Renal cortex interstitium (tissue), 11 donors: ENCODE measurements around the gene AHI1. TPM values are rescaled to one million over a fixed set of nuclear protein-coding genes. Genes with fewer than 3 reads are reported as not detected.
"Not testable (repeated sequence)": the region's sequence is repeated elsewhere in the genome, so short reads cannot be mapped to it uniquely, and the experiment has no call there.

Experiments used
- DNase-seq, 11 donors: peaks; one replicate each; pipeline ENCODE4 v3.0.0-alpha.2; 2013; ENCODE audit warnings: low read depth in 9 of 11, low spot score in 4 of 11; ENCODE audit errors: extremely low read depth in 1 of 11
- polyA plus RNA-seq, 3 donors: library from polyadenylated mRNA; unstranded; fragments of 120-200 nt; gene quantifications; one replicate each; pipeline ENCODE4 v1.2.1, GENCODE V29; 2013; ENCODE audit not compliant: insufficient read length in 3 of 3

Gene AHI1
- polyA plus RNA-seq, 3 donors, result 48.3 to 95.6 (median 49.4) TPM

GRCh38 chr6:135358985-135359384 is 138.6 kb downstream of the AHI1 start:
- DNase-seq, result no peak

DNA sequence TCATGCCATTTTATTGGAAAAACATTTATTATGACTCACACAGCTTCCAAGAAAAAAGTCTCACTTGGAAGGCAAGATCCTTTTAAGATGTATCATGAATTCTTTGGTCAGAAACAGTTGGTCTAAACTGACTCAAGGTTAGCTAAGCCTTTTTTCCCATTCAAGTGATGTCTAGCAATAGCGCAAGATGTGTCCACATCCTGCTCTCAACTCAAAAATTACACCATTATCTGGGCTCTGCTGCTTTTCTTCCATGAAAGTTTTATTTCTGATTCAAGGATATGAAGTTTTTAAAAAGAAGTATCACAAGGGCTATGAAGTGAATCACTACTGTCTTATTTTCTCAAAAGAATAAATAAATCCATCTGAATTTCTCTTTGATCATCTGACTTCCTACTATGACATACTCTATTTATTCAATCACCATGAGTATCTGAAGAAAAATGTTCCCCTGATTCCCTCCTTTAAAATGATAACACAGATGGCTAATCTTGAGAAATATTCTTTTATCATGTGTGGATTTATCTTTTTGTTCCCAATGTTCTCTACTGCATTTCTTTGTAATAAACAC is 139.2 kb downstream of the AHI1 start:
- DNase-seq, result no peak

- DNase-seq, result no peak
These were observed 143.1 kb downstream of the AHI1 start for GRCh38 chr6:135354407-135354806.

DNA sequence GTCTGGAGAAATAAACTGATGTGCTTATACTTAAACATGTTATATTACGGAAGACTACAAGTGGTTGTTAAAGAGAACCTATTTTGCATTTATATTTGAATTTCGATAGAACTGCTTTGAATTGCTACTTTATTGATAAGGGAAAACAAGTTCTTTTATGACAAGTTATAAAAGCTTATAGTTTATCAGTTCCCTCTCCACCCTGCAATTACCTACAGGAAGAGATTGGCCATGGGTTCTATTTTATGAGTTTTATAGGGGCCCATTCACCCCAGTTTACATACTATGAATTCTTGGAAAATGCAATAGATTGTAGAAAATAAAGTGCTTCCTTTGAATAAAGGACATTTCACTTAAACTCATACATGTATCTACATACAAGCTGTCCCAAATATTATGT is 144.4 kb downstream of the AHI1 start:
- DNase-seq, result no peak

- DNase-seq, result no peak
These were observed 145.9 kb downstream of the AHI1 start for GRCh38 chr6:135351635-135352034.

DNA sequence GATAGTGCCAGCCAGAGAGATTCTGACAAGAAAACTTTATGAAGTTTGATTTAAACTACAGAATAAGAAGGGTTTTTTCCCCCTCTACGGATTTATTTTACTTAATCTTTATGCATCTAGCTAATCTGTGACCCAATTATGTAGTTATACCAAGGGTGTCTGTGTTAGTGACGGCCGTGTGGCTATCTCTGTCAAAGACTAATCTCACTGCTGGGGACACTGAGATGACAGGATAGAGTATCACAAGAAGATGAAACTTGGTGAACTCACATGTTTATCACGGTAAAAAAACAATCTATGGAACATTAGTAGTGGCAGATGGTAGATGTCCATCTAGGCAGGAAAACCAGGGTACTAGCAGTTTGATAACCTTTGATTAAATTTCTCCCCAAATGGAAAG is 149.7 kb downstream of the AHI1 start:
- no peak for DNase-seq

DNA sequence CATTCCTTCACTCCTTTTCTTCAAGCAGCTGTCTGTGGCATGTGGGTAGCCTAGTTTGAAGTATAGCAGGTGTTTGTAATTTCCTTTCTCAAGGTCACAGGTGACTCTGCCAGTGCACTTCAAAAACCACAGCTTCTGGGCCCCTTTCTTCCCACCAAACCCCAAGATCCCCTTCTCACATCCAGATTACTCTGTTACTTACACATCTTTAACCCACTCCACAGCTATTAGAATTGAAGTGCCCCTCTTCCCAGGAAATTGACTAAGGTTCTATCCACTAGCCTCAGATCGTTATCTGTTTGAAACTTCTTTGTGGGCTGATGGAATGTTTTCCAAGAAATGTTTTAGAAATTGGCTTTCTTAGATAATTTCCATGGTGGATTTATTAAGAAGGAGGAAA is 150.8 kb downstream of the AHI1 start:
- DNase-seq, result no peak

- no peak for DNase-seq
These were observed 153.0 kb downstream of the AHI1 start for GRCh38 chr6:135344526-135344925.

- not testable (repeated sequence) for DNase-seq
These were observed 157.6 kb downstream of the AHI1 start for GRCh38 chr6:135339920-135340319.

- DNase-seq, result no peak
These were observed 163.4 kb downstream of the AHI1 start for GRCh38 chr6:135334169-135334568.

DNA sequence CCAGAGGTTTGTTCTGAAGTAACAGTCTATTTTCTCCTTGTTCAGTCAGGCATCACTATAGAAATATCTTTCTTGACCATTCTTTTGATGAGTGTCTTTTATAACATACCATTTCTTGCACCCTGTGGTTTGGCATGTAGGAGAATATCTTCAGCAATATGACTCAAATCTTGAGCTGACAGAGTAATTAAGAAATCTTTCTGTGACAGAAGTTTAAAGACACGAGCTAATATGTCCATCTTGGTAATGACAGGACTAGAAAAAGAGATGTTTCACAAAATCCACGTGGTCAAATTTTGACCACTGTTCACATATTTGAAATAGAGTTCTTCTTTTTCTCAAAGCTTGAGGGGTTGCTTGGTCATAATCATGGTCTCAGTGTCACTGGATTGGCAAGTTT is 166.5 kb downstream of the AHI1 start:
- no peak for DNase-seq

- no peak for DNase-seq
These were observed 167.4 kb downstream of the AHI1 start for GRCh38 chr6:135329851-135330803.

DNA sequence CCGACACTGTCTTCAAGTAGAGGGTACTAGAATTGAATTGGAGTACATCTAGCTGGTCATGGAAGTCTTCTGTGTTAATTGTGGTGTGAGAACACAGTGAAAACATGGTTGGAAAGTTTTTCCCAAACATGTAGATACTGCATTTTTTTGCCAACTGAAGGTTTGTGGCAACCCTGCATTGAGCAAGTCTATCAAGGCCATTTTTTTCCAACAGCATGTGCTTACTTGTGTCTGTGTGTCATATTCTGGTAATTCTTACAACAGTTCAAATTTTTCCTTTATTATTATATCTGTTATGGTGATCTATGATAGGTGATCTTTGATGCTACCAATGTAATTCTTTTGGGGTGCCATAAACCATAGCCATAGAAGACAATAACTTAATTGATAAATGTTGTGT is 169.4 kb downstream of the AHI1 start:
- DNase-seq, result no peak

DNA sequence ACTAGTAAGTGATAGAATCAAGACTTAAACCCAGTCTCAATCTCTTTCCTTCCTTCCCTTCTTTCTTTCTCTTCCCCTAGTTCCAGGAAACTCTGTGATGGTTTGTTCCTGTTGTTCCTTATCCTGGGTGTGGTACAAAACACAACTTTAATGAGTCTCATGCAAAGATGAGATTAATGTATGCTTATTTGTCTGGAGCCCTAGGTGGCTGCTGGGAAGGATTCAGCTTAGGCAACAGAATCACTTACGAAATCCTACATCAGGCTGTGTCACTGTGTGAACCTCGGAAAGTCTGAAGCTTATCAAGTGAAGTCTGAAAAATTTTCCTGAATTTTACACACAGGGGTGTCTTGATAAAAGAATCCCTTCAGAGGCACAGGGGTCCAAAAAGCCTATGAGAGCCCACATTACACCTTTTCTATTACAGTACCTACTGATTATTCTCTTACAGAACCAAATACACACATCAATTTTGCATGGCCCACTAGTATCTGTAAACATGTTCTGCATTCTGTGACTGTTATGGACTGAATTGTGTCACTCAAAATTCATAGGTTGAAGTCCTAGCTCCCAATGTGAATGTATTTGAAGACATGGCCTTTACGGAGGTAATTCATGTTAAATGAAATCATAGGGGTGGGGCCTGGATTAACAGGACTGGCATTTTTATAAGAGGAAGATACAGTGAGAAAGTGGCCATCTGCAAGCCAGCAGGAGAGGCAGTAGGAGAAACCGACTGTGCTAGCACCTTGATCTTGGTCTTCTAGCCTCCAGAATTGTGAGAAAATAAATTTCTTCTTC is 171.7 kb downstream of the AHI1 start:
- no peak for DNase-seq

DNA sequence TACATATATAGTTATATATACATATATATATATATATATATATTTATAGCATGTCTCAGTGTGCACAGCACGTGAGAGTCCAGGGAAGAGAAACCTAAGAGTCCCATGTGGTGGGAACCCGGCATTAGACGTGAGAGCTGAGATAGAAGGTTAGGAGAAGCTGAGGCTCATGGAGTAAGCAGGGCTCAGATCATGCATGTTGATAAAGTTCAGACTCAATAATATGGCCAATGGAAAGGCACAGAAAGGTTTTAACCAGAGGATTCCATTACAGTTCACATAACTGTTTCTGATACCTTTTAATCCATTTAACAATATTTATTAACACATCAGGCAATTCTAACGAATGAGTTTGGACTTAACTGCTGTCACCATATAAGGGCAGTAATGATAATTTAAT is 173.0 kb downstream of the AHI1 start:
- DNase-seq, result no peak

DNA sequence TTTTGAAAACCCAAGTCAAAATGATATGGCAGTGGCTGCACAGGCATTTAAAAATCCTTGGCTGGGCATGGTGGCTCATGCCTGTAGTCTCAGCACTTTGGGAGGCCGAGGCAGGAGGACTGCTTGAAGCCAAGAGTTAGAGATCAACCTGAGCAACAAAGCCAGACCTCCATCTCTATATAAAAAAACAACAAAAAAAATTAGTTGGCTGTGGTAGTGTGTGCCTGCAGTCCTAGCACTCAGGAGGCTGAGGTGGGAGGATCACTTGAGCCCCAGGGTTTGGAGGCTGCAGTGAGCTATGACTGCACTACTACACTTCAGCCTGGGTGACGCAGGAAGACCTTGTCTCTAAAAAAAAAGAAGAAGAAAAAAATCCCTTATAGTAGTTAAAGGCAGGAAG is 173.6 kb downstream of the AHI1 start:
- no peak for DNase-seq

- no peak for DNase-seq
These were observed 174.3 kb downstream of the AHI1 start for GRCh38 chr6:135323202-135323668.

GRCh38 chr6:135322427-135323201 is 174.9 kb downstream of the AHI1 start:
- DNase-seq, result no peak
